HepG2 (cell line): ENCODE measurements around the gene C16orf54. TPM values are rescaled to one million over a fixed set of nuclear protein-coding genes. Genes with fewer than 3 reads are reported as not detected.
A peak's percentile ranks its signal among the peaks of the same experiment; 100 is the strongest.
"Not testable (repeated sequence)": the region's sequence is repeated elsewhere in the genome, so short reads cannot be mapped to it uniquely, and the experiment has no call there.

Experiments used
- ATAC-seq: fragments of 200-7000 bp; cut with Tn5 transposase; 3 replicates; pipeline ENCODE4 v1.9.1; 2020; ENCODE audit warnings: mild to moderate bottlenecking, moderate library complexity
- BruUV-seq: library from RNA; stranded (reverse); fragments of 400-500 nt; replicated peaks from 2 replicates; lab custom pipeline; 2021; lab: Mats Ljungman, UMichigan
- CTCF ChIA-PET: fragments of 300-600 bp; formaldehyde crosslinking; extraction: SDS; loops from one replicate; lab custom pipeline; 2021; ENCODE audit warnings: low total read pairs, inconsistent platforms, low intra/inter-chr PET ratio; lab: Yijun Ruan, JAX
- POLR2A ChIA-PET: fragments of 350-600 bp; sonication (Branson Sonifier 250); formaldehyde crosslinking; loops from one replicate; lab custom pipeline; 2020; ENCODE audit warnings: antibody characterized with exemption, inconsistent platforms; lab: Yijun Ruan, JAX
- DNase-seq: peaks from one replicate; pipeline ENCODE4 v3.0.0-alpha.2; 2015; ENCODE audit warnings: low spot score
- FAIRE-seq: peaks from 3 replicates; lab custom pipeline; 2011; peaks lifted over from hg19 to GRCh38; lab: Jason Lieb, UNC
- H2AFZ ChIP-seq: one replicate; pipeline ENCODE4 v1.6.1; 2011; ENCODE audit warnings: low read length, inconsistent platforms
- H3K27ac ChIP-seq: fragments of 300-600 bp; 3 replicates; pipeline ENCODE4 v1.8.0; 2011; ENCODE audit warnings: mixed run types, mild to moderate bottlenecking, mixed read lengths, low read length, inconsistent platforms; ENCODE audit not compliant: insufficient read depth; ENCODE audit errors: extremely low read length
- H3K27me3 ChIP-seq, 2 experiments: fragments of 200-600 bp in 1 of 2; 2 replicates in 1 of 2; 3 replicates in 1 of 2; pipeline versions ENCODE4 v1.6.0 to v1.8.0; 2011; ENCODE audit warnings: low read length in 2 of 2, mild to moderate bottlenecking in 2 of 2, moderate library complexity in 2 of 2, inconsistent platforms in 1 of 2; ENCODE audit not compliant: insufficient read depth in 2 of 2, control insufficient read depth in 1 of 2
- H3K36me3 ChIP-seq, 2 experiments: fragments of 200-600 bp in 1 of 2; replicated peaks in 1 of 2; 2 replicates in 1 of 2; 3 replicates in 1 of 2; pipeline versions ENCODE4 v1.5.1 to v1.8.0; 2011; ENCODE audit warnings: low read length in 2 of 2, inconsistent platforms in 1 of 2; ENCODE audit not compliant: insufficient read depth in 2 of 2, control insufficient read depth in 1 of 2
- H3K4me1 ChIP-seq: 2 replicates; pipeline ENCODE4 v1.5.1; 2012; ENCODE audit warnings: low read length, inconsistent platforms; ENCODE audit not compliant: insufficient read depth
- H3K4me2 ChIP-seq: 2 replicates; pipeline ENCODE4 v1.6.0; 2011; ENCODE audit warnings: low read depth, low read length, inconsistent platforms
- H3K4me3 ChIP-seq, 3 experiments: fragments of 200-600 bp in 1 of 3; sonication (generic), shearing (Covaris generic) in 1 of 3; replicated peaks in 1 of 3; 2 replicates each; pipeline ENCODE4 v1.5.1; 2011 to 2016; ENCODE audit warnings: low read length in 3 of 3, inconsistent platforms in 2 of 3, low read depth in 2 of 3, mild to moderate bottlenecking in 2 of 3, control low read depth in 1 of 3, mixed read lengths in 1 of 3; ENCODE audit not compliant: insufficient read depth in 1 of 3
- H3K79me2 ChIP-seq: one replicate; pipeline ENCODE4 v1.6.1; 2011; ENCODE audit warnings: low read length, inconsistent platforms; ENCODE audit not compliant: insufficient read depth
- H3K9ac ChIP-seq: 2 replicates; pipeline ENCODE4 v1.6.0; 2011; ENCODE audit warnings: mild to moderate bottlenecking, low read depth, low read length, inconsistent platforms; ENCODE audit not compliant: insufficient read depth
- H3K9me3 ChIP-seq: 2 replicates; pipeline ENCODE4 v1.5.1; 2012; ENCODE audit warnings: mild to moderate bottlenecking, low read length
- H4K20me1 ChIP-seq: 2 replicates; pipeline ENCODE4 v1.6.0; 2011; ENCODE audit warnings: inconsistent platforms, mild to moderate bottlenecking, low read length, moderate library complexity; ENCODE audit not compliant: insufficient read depth
- WGBS: methylation state at CpG from one replicate; pipeline ENCODE4 v1.1.6; 2017; ENCODE audit warnings: low lambda C conversion rate; 5-methylcytosine and 5-hydroxymethylcytosine counted together
- in situ Hi-C: cut with HindIII; loops from 2 replicates; pipeline ENCODE4 v1.10.0; 2017; ENCODE audit warnings: low pct_unique_long_range_greater_than_20kb; ENCODE audit not compliant: extremely low pct_ligation_motif_present
- intact Hi-C: fragments of 100-400 bp; cut with micrococcal nuclease; formaldehyde crosslinking; loops from one replicate; pipeline ENCODE4 v1.10.0; 2022; ENCODE audit not compliant: unreplicated experiment
- polyA plus RNA-seq, 8 experiments: library from polyadenylated mRNA; depleted of rRNA in 3 of 8; stranded (reverse) in 7 of 8; unstranded in 1 of 8; fragments of >200 nt; fragmentation: Illumina TruSeq in 4 of 8; extraction: Trizol in 4 of 8; gene quantifications; 2 replicates each; pipeline versions ENCODE4 v1.2.1 to v1.2.3, GENCODE V29; 2011 to 2016; ENCODE audit warnings: low read depth in 4 of 8, missing spikeins in 1 of 8, mixed read lengths in 1 of 8; ENCODE audit not compliant: insufficient read depth in 1 of 8
- total RNA-seq, 5 experiments: library from RNA; depleted of rRNA; stranded (reverse); fragments of >200 nt; fragmentation: Illumina TruSeq; extraction: Trizol; gene quantifications; 2 replicates each; pipeline ENCODE4 v1.2.3, GENCODE V29; 2016; ENCODE audit warnings: low read depth in 1 of 5
- TF ChIP-seq, protein P1 (sequence below): sonication (generic); formaldehyde crosslinking; IDR thresholded peaks from 2 replicates; pipeline ENCODE4 v1.5.1; 2020; ENCODE audit warnings: mild to moderate bottlenecking, moderate library complexity, missing genetic modification reagents

The C16orf54 gene
- total and polyA plus RNA-seq, 2 of the 13 experiments (the other 11 are each of a cell fraction or from before 2014, with no cell fraction given), result not detected

DNA sequence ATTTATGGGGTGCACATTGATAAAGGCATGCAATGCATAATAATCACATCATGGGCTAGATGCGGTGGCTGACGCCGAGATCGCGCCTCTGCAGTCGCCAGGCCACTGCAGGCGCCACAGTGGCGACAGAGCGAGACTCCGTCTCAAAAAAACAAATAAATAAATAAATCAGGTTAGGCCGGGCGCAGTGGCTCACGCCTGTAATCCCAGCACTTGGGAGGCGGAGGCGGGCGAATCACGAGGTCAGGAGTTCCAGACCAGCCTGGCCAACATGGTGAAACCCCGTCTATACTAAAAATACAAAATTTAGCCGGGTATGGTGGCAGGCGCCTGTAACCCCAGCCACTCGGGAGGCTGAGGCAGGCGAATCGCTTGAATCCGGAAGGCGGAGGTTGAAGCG, 53.2 kb downstream of the C16orf54 start:
- H2AFZ ChIP-seq, ATAC-seq, H3K27ac ChIP-seq, H3K4me3 ChIP-seq, intact Hi-C loops, BruUV-seq, H3K27me3 ChIP-seq, H3K4me2 ChIP-seq, H3K9me3 ChIP-seq, FAIRE-seq, DNase-seq, H3K9ac ChIP-seq: not testable (repeated sequence)
- in situ Hi-C loops, result loop anchor here (10.0 kb wide), 1 partner anchor 342 kb away; the partner anchor contains the start of gene TLCD3B
- Histone ChIP-seq H4K20me1 (peaks cover 38% of the 10 kb centered on the region), H3K4me1 (peaks cover 38% of the 10 kb centered on the region), H3K36me3 (peaks cover 11 to 20% of the 10 kb centered on the region in 2 experiments; a peak in 4 of 5 replicates), H3K79me2 (peaks cover 41% of the 10 kb centered on the region)
- ChIA-PET CTCF (interaction anchor here (1.2 to 1.3 kb wide), 2 partner anchors 18 to 156 kb away, joined by 3 read pairs; no protein-coding TSS in a partner anchor), POLR2A (interaction anchor here (2.1 kb wide), 1 partner anchor 13 kb away, joined by 15 read pairs; the partner anchor contains the start of gene QPRT)
- TF ChIP-seq, protein P1, sequence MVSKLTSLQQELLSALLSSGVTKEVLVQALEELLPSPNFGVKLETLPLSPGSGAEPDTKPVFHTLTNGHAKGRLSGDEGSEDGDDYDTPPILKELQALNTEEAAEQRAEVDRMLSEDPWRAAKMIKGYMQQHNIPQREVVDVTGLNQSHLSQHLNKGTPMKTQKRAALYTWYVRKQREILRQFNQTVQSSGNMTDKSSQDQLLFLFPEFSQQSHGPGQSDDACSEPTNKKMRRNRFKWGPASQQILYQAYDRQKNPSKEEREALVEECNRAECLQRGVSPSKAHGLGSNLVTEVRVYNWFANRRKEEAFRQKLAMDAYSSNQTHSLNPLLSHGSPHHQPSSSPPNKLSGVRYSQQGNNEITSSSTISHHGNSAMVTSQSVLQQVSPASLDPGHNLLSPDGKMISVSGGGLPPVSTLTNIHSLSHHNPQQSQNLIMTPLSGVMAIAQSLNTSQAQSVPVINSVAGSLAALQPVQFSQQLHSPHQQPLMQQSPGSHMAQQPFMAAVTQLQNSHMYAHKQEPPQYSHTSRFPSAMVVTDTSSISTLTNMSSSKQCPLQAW (CRISPR knock-in tag), result peak; percentile 15; the same call in 1 of the 2 replicates
- 96% methylated on average over 26 of the region's 26 CpGs for WGBS

Other genes starting within 250 kb of the C16orf54 start
- gene NPIPB12, start 239.6 kb downstream of the C16orf54 start, total RNA-seq (2016; rRNA removed; fragmentation: Illumina TruSeq; extraction: Trizol), result 10.8 and 12.4 TPM in 2 replicates
- 21.3 and 28.7 TPM in 2 replicates for gene NPIPB12, start 239.6 kb downstream of the C16orf54 start, polyA plus RNA-seq (2011; rRNA removed)
- 0.22 and 0.38 TPM in 2 replicates for gene SPN, start 82.7 kb downstream of the C16orf54 start, total RNA-seq (2016; rRNA removed; fragmentation: Illumina TruSeq; extraction: Trizol)
- gene SPN, start 82.7 kb downstream of the C16orf54 start, polyA plus RNA-seq (2011; rRNA removed), result 1.6 and 3.8 TPM in 2 replicates
- gene QPRT, start 66.8 kb downstream of the C16orf54 start, total RNA-seq (2016; rRNA removed; fragmentation: Illumina TruSeq; extraction: Trizol), result 218 and 244 TPM in 2 replicates
- 130 and 137 TPM in 2 replicates for gene QPRT, start 66.8 kb downstream of the C16orf54 start, polyA plus RNA-seq (2011; rRNA removed)
- 0.07 and 0.15 TPM in 2 replicates for gene ZG16, start 32.3 kb upstream of the C16orf54 start, total RNA-seq (2016; rRNA removed; fragmentation: Illumina TruSeq; extraction: Trizol)
- gene ZG16, start 32.3 kb upstream of the C16orf54 start, polyA plus RNA-seq (2011; rRNA removed), result 0.01 and 0.04 TPM in 2 replicates
- gene KIF22, start 44.8 kb upstream of the C16orf54 start, total RNA-seq (2016; rRNA removed; fragmentation: Illumina TruSeq; extraction: Trizol), result 103 and 118 TPM in 2 replicates
- gene KIF22, start 44.8 kb upstream of the C16orf54 start, polyA plus RNA-seq (2011; rRNA removed), result 68.4 and 95.8 TPM in 2 replicates
- 229 and 277 TPM in 2 replicates for gene MAZ, start 60.5 kb upstream of the C16orf54 start, total RNA-seq (2016; rRNA removed; fragmentation: Illumina TruSeq; extraction: Trizol)
- 203 and 255 TPM in 2 replicates for gene MAZ, start 60.5 kb upstream of the C16orf54 start, polyA plus RNA-seq (2011; rRNA removed)
- gene PRRT2, start 66.2 kb upstream of the C16orf54 start, total RNA-seq (2016; rRNA removed; fragmentation: Illumina TruSeq; extraction: Trizol), result 0.11 and 0.51 TPM in 2 replicates
- 1.1 and 1.8 TPM in 2 replicates for gene PRRT2, start 66.2 kb upstream of the C16orf54 start, polyA plus RNA-seq (2011; rRNA removed)
- 66.4 and 74.5 TPM in 2 replicates for gene PAGR1, start 70.2 kb upstream of the C16orf54 start, total RNA-seq (2016; rRNA removed; fragmentation: Illumina TruSeq; extraction: Trizol)
- gene PAGR1, start 70.2 kb upstream of the C16orf54 start, polyA plus RNA-seq (2011; rRNA removed), result 9.8 and 9.9 TPM in 2 replicates
- gene MVP, start 74.5 kb upstream of the C16orf54 start, total RNA-seq (2016; rRNA removed; fragmentation: Illumina TruSeq; extraction: Trizol), result 22.0 and 22.9 TPM in 2 replicates
- gene MVP, start 74.5 kb upstream of the C16orf54 start, polyA plus RNA-seq (2011; rRNA removed), result 43.5 and 65.5 TPM in 2 replicates
- 39.2 and 54.9 TPM in 2 replicates for gene CDIPT, start 117.2 kb upstream of the C16orf54 start, total RNA-seq (2016; rRNA removed; fragmentation: Illumina TruSeq; extraction: Trizol)
- 97.5 and 109 TPM in 2 replicates for gene CDIPT, start 117.2 kb upstream of the C16orf54 start, polyA plus RNA-seq (2011; rRNA removed)
- 6.6 and 14.9 TPM in 2 replicates for gene SEZ6L2, start 153.6 kb upstream of the C16orf54 start, total RNA-seq (2016; rRNA removed; fragmentation: Illumina TruSeq; extraction: Trizol)
- 16.9 and 30.7 TPM in 2 replicates for gene SEZ6L2, start 153.6 kb upstream of the C16orf54 start, polyA plus RNA-seq (2011; rRNA removed)
- 15.6 and 19.7 TPM in 2 replicates for gene ASPHD1, start 154.5 kb upstream of the C16orf54 start, total RNA-seq (2016; rRNA removed; fragmentation: Illumina TruSeq; extraction: Trizol)
- gene ASPHD1, start 154.5 kb upstream of the C16orf54 start, polyA plus RNA-seq (2011; rRNA removed), result 13.1 and 15.6 TPM in 2 replicates
- 3.9 and 6.3 TPM in 2 replicates for gene KCTD13, start 180.2 kb upstream of the C16orf54 start, total RNA-seq (2016; rRNA removed; fragmentation: Illumina TruSeq; extraction: Trizol)
- 14.7 and 15.2 TPM in 2 replicates for gene KCTD13, start 180.2 kb upstream of the C16orf54 start, polyA plus RNA-seq (2011; rRNA removed)
- gene TMEM219, start 216.1 kb upstream of the C16orf54 start, total RNA-seq (2016; rRNA removed; fragmentation: Illumina TruSeq; extraction: Trizol), result 64.5 and 105 TPM in 2 replicates
- 115 and 151 TPM in 2 replicates for gene TMEM219, start 216.1 kb upstream of the C16orf54 start, polyA plus RNA-seq (2011; rRNA removed)
- 27.6 and 43.2 TPM in 2 replicates for gene TAOK2, start 227.9 kb upstream of the C16orf54 start, total RNA-seq (2016; rRNA removed; fragmentation: Illumina TruSeq; extraction: Trizol)
- 17.4 and 24.8 TPM in 2 replicates for gene TAOK2, start 227.9 kb upstream of the C16orf54 start, polyA plus RNA-seq (2011; rRNA removed)
- 17.2 and 17.3 TPM in 2 replicates for gene HIRIP3, start 249.6 kb upstream of the C16orf54 start, total RNA-seq (2016; rRNA removed; fragmentation: Illumina TruSeq; extraction: Trizol)
- gene HIRIP3, start 249.6 kb upstream of the C16orf54 start, polyA plus RNA-seq (2011; rRNA removed), result 12.6 and 16.3 TPM in 2 replicates